ENCODE data around the gene ZFP82.

The ZFP82 gene

GRCh38 chr19:36371886-36372285 is 46.6 kb downstream of the ZFP82 start:
- no peak for DNase-seq (ENCODE audit: low spot score)

GRCh38 chr19:36363845-36364244 is 54.6 kb downstream of the ZFP82 start:
- no peak for DNase-seq (ENCODE audit: low spot score)
